AG20443 (cell line): ENCODE data around the gene COPZ2.
"Not testable (repeated sequence)": the region's sequence is repeated elsewhere in the genome, so short reads cannot be mapped to it uniquely, and the experiment has no call there.

Experiments
- DNase-seq: peaks from one replicate; pipeline ENCODE4 v3.0.0; 2012; ENCODE audit warnings: low spot score, mixed read lengths

The COPZ2 gene

DNA sequence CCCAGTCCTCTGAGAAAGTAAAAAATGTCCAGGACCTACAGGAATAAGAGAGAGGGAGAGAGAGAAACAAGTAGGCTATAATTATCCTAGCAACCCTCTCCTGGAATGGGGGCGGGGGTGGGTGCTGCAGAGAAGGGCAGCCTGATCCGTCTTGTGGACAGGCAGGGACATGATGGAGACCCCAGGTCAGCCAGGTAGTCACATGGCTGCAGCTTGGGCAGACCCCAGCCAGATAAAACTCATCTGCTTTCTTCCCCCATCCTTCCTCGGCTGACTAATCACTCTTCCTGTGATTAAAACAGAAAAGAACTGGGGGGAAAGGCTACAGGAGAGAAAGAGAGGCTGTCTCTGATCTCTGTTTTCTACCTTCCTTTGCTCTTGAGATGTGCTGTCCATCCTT lies 32.6 kb downstream of the COPZ2 start:
- DNase-seq = no peak

DNA sequence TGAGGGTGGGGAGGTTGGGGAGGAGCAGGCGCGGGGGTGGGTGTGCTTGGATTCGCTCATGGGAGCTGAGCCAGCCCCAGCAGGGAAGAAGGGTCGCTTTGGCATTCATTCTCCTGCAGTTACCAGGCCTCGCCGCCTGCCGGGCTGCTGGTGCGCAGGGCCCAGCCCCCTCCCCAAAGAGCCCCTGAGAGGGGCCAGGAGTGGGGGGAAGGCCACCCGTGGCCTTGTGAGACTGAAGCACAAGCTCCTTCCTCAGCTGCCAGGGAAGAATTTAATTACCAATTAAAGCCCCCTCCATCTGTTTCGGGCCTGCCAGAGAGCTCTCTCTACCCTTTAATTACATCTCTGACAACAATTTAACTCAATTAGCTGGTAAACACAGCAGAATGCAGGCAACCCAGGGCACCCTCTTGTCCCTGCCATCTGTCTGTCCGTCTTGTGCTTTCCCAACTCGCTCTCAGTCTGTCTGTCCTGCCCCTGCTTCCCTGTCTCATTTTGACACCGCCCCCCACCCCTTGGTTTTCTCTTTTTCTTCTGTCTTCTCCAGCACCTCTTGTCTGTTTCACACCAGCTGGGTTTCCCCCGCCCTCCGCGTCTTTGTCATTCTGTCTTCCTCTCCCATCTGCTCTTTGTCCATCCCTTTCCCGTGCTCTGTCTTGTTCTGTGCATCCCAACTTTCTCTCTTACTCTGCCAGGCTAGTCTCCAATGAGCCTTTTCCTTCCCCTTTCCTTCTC lies 34.0 kb downstream of the COPZ2 start:
- no peak for DNase-seq

DNA sequence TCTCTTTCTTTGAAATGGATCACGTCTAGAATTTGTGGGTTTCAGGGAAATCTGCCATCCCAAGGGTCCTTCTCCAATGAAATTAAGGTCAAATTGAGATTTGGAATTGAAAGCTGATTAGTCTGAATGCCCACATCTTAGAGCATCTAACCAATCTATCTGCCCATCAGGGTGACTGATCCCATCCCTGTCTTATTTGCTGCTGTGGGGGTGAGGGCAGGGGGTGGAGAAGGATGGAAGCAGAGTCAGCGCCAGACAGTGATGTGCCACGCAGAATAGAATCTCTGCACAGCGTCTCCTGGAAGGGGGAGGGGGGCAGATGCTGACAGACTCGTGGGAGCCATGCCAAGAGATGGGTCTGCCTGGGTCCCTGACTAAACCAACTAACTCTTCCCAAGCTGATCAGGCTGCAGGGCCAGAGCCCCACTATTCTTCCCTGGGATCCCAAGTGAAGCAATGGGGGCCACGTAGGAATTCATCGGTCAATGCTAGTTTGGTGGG lies 34.6 kb downstream of the COPZ2 start:
- DNase-seq = no peak

DNA sequence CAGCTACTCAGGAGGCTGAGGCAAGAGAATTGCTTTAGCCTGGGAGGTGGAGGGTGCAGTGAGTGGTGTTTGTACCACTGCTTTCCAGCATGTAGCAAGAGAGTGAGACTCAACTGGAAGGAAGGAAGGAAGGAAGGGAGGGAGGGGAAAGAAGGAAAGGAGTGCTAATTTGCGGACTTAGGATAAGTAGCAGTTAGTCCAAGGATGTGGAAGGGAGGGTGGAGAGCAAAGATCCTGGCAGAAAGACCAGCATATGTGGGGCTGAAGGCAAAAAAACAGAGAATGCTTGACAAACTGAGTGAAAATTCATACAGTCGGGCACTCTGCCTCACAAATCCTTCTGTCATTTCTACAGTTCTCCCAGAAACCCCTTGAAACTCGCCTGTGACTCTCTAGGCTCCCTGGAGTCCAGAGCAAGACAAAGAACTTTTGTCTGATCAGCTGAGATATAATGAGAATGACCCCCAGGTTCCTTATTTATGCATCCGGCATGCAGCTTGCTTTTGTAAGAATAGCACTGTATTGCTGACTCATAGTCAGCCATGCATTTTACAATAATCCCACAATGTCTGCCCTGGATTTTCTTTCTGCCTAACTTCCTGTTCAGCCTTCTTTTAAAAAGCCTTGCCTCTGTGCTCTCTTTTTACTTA lies 35.2 kb downstream of the COPZ2 start:
- DNase-seq = peak; percentile 50

DNA sequence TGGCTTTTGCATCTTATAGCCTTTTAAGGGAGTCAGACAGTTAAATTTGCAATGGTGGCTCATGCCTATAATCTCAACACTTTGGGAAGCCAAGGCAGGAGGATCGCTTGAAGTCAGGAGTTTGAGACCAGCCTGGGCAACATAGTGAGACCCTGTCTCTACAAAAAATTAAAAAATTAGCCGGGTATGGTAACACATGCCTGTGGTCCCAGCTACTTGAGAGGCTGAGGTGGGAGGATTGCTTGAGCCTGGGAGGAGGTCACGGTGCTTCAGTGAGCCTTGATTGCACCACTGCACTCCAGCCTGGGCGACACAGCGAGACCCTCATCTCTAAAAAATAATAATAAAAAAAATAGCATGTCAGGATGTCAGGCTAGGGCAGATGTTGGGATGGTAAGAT lies 35.9 kb downstream of the COPZ2 start:
- DNase-seq = not testable (repeated sequence)

DNA sequence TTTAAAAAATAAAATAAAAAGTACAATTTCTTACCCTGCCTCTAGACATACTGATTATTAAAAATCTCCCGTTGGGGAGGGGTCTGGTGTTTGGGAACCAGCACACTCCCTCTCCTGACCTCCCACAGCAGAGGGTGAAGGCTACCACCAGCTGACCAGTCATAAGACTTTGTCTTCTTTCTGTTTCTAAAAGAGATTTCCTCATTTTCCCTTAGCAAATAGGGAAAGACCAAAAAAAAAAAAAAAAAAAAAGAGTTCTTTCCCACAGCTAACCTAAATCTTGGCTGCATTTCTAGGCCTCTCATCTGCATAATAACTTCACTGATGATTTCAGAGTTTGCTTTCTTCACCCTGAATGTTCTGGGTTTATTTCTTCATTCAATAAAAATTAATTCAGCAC lies 36.4 kb downstream of the COPZ2 start:
- DNase-seq = no peak

DNA sequence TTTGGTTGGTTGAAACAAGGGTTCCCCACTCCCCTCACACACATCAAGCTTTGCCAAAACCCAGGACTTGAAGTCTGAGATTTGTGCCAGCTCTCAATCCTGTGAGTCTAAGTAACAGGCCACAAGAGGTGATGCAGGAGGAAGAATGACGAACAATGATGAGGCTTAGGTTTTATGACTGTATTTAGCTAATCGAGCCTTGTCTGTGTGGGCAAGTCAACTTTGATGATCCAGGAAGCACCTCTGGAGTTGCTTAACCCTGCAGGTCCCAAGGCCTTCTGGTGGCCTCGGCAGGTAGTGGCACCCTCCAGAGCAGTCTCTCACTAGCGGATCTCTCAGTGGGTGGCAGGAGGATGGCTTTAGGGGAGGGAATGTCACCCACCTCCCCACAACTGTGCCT lies 38.0 kb downstream of the COPZ2 start:
- peak; percentile 41 for DNase-seq

DNA sequence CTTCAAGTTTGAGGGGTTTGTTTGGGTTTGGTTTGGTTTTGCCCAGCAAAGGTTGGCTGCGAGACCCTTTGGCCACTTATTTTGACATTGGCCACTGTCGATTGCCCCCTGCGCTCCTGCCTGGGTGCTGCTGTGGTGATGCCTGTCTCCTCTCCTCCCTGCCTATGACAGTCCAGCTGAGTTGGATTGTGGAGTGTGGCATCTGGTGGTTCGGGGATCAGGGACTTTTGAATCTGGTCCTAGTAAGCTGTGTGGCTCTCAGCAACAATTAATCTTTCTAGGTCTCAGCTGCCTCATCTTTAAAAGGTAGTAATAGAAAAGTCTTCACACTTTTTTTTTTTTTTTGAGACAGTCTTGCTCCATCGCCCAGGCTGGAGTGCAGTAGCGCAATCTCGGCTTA lies 39.6 kb downstream of the COPZ2 start:
- DNase-seq = no peak

DNA sequence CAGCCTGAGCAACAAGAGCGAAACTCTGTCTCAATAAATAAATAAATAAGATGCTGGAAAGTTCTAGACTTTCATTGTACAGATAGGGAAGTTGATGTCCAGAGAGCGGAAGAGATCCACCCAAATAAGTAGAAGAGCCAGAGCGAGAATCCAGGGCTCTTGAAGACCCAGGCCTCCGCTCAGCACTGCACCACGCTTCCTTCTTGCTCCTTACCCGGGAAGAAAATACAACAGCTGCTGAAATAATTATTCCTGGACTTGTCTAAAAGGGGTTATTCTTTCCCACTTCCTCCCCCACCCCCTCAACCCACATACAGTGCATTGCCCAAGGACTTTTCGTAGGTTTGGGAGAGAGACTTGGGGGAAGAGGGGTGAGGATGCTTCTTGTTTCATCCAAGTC lies 40.0 kb downstream of the COPZ2 start:
- DNase-seq = no peak

DNA sequence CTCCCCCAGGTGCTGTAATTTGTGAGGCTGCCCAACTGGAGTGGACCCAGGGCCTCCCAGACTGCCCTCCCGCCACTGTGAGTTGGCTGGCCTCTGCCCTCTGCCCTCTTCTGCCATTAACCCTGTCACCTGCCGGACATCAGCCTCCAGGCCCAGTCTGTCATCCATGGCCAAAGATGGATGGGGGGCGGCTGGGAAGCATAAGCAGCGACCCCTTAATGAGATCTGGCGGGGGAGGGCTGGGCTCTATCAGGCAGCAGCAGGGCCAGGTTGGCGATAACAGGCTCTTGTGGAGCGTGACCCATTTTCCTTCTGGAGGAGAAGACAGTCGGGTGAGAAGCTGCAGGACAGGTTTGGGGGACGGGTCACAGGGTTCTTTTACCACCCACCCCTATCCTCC lies 41.4 kb downstream of the COPZ2 start:
- no peak for DNase-seq

DNA sequence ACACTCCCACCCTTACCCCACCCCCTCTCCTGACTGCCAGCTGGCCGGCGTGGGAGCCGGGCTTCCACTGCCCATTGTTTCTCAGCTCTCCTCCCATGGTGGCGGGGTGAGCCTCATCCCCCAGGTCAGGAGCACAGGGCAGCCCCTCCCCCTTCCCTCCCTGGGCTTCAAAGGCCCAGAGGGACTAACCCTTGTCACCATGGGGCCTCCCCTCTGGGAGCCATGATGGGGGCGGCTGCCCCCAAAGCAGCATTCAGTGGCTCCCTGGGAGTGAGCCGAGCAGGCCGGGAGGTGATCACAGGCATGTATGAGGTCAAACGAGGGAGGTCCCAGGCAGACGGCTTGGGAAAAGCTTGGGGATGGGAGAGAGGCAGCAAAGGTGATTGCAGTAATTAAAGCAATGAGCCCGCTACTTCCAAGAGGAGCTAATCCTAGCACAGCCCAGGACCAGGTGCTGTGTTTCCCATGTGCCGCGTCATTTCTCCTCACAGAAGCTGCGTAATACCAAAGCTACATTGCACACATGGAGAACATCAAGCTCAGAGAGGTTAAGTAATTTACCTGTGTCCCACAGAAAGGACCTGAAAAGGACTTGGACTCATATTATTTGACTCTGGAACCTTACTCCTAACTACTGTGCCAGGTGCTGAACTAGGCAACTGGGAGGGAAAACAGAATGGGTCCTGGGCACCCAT lies 42.2 kb downstream of the COPZ2 start:
- no peak for DNase-seq

DNA sequence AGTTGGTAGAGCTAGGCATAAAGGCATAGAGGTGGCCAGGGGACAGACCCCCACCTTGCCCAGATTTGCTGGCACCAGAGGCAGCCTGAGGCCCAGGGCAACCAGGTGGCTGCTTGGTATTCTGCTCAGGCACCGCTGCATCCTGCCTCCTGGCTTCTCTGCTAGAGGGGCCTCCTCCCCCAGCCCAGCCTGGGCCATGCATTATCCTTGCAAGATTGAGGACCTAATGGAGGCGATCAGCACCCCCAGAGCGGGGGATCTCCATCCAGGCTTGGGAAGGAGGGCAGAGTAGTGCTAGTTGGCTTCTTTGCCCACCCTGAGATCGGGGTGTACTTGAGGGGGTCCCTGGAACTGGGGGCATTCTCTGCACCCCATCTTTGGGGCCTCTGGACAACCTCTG lies 42.9 kb downstream of the COPZ2 start:
- no peak for DNase-seq

DNA sequence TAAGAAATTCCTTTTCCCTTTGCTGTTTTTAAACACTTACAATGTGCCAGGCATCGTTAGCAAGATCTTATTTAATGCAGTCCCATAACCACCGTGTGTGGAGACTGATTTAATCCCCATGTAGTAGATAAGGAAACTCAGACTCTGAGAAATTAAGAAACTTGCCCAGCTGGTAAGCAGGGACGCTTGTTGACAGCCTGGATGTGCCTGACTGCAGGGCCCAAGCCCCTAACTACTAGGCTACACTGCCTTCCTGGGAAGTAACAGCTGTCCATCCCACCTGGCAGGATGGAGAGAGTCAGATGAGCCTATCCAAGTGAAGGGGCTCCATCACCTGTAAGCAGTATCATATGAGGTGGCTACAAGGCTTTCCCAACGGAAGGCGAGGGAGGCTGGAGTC lies 43.6 kb downstream of the COPZ2 start:
- DNase-seq = no peak

DNA sequence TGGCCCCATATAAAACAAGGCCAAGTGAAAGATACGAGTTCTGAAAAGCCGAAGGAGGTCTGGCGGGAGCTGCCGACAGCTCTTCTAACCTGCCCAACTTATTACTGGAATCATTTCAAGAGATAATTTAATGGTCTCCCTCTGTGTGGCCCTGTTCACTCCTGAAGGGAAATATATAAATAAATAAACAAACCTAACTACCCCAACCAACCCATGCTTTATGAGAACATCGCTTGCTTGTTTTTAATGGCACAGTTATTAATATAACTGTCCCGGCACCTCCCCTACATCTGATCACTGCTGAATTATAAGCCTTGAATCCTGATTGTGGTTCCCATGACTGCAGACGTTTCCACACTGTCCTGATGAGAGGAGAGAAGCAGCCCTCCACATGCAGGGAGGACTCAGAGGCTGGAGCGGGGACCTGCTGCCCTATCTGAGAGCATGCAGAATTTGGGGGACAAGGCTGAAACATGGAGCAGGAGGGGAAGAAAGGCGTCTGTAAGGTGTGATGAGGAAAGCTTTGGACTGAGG lies 44.5 kb downstream of the COPZ2 start:
- DNase-seq = no peak

DNA sequence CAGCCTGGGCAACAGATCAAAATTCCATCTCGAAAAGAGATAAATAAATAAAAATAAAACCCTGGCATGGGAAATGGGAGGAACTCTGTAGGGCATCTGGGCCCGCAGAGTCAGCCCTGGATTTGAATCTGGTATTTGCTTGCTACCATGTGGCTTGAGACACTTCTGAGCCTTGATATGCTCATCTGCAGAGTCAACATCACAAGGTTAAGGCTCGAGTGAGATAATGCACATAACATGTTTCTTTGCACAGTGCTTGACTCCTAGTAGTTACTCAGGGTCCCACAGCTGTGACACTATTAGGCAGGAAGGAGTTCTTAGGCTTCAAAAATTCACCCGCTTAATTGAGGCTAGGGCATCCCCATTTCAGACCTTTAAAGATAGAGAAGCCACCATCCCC lies 45.4 kb downstream of the COPZ2 start:
- no peak for DNase-seq

DNA sequence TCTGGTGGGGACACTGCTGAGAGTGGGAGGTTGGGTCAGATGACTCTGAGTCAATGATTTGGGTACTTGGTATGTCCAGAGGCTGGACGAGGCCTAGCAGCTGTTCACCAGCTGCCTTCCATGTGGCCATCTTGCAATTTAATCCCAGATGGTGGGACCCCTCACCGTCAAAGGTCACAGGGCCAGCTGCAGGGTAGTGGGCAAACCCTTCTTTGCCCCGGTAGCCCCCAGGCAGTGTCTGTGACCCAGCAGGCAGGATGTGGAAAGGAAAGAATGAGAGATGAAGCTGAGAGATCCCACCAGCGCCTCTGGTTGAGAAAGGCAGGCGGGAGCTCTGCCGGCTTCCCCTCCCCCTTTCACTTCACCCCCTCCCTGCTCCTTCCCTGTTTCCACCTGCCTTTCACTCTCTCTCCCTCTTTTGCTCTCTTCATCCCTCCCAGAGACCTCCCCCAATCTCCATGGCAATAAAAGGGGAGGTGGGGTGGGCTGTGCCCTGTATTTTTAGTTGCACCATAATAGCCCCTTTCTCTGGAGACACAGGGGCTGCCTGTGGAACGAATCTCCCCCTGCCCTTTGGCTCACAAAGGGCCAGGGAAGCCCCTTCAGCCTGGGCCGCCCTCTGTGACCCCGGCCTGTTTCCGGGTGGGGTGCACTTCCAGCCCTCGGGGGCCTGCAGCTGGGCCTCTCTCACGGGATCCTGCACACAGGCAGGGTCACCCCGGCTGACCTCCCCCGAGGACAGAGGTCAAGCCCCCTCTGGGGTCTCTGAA lies 46.5 kb downstream of the COPZ2 start:
- peak; percentile 40 for DNase-seq

DNA sequence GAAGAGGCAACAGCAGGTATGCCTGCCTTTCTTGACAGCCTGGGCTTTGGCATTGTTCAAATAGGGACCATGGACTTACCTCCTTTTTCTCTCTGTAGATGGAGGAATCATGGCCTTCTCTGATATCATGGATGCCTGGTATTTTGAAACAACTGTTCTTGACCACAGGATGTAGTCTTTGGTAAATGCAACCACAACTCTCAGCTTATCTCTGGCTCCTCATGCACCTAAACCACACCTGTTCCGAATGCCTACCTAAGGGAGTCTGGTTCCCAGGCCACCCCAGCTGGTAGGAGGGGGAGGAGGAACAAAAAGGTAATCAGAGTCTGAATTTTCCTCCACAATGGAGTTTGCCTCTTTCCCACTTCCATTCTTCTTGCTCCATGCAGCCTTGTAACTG lies 47.9 kb downstream of the COPZ2 start:
- no peak for DNase-seq

DNA sequence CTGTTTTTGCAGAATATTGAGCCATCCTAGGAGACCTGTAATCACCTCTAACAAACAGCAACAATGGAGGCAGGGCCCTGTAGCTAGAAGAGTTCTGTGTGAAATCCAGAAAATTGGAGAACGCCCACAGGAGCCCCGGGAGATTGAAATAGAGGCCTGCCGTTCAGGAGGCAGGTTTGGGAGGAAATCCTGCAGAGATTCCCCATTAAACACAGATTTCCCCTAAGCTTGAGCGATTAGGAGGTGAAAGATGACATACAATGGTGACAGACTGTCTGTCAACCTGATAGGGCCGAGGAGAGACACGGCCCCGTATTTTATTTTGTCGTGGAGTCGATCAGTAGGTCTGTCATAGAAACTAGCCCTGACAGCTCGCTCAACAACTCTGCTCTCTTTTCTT lies 48.4 kb downstream of the COPZ2 start:
- no peak for DNase-seq

DNA sequence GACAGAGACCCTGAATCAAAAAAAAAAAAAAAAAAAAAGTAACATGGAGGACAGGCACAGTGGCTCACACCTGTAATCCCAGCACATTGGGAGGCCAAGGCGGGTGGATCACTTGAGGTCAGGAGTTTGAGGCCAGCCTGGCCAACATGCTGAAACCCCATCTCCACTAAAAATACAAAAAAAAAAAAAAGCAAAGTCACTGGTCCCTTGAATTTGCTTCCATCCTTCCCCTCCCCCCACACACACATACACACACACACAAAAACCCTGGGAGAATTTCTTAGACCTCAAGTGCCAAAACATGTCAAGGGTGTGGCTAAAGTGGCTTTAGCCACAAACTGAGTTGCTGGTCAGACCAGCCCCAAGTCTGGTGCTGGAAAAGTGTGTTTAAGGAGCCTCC lies 49.2 kb downstream of the COPZ2 start:
- not testable (repeated sequence) for DNase-seq

DNA sequence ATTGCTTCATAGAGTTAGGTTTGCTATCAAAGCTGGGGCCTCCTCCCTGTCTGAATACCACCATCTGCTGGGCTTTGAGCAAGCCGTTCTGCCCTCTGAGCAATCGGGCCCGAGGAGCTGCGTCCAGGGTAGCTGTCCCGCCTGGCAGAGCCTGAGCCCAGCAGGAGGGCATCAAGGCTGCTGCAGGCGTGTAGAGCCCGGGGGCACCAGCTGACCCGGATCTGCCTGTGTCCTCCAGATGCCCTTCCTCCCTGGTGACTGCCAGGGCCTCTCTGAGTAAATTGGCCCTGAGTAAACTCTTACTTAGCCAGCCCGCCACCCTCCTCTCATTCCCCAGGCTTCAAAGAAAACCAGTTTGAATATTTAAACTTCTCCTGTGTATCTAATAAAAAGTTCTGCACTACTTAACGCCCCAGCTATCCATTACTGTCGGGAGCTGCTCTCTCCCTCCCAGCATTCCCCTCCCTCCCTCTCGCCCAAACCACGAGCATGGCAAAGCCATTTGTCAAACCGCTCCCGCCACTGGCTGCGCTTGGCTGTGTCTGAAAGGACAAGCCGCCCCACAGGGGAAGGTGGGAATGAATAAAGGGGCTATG lies 50.3 kb downstream of the COPZ2 start:
- peak; percentile 46 for DNase-seq

DNA sequence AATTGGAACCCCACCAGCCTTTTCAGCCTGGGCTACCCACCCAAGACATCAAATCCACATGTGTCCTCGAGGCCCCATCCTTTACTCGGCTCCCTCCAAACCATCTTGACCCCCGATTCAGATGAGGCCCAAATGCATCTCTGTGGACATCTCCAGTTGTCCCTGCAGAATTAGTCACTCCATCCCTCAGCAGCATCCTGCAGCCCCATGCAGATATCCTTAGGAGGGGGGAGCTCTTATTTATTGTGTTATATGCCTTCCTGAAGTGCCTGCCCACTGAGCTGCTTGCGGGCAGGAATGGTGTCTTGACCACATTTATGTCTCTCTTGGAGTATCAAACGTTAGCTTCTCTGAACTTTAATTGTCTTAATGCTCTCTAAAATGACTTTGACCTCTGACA lies 51.1 kb downstream of the COPZ2 start:
- DNase-seq = no peak
